OCI-LY1 (cell line): ENCODE measurements around the gene ARHGEF6.

Source experiments
- H2AFZ ChIP-seq: fragments of 200-600 bp; sonication (generic), shearing (Covaris generic); 2 replicates; pipeline ENCODE4 v1.6.0; 2014; ENCODE audit warnings: antibody characterized with exemption, mild to moderate bottlenecking, low read length
- H3F3A ChIP-seq: fragments of 200-600 bp; sonication (generic), shearing (Covaris generic); 2 replicates; pipeline ENCODE4 v1.6.0; 2014; ENCODE audit warnings: mild to moderate bottlenecking, antibody characterized with exemption, low read length, moderate library complexity; ENCODE audit not compliant: insufficient read depth
- H3K27ac ChIP-seq: fragments of 200-600 bp; sonication (generic); 2 replicates; pipeline ENCODE4 v1.5.1; 2014; ENCODE audit warnings: low read length, mixed run types, mild to moderate bottlenecking, low read depth; ENCODE audit not compliant: poor library complexity, severe bottlenecking
- H3K27me3 ChIP-seq: fragments of 200-600 bp; sonication (generic); 2 replicates; pipeline ENCODE4 v1.6.0; 2014; ENCODE audit warnings: antibody characterized with exemption, mild to moderate bottlenecking, low read length, moderate library complexity; ENCODE audit not compliant: insufficient read depth
- H3K36me3 ChIP-seq: fragments of 200-600 bp; sonication (generic); 2 replicates; pipeline ENCODE4 v1.6.1; 2014; ENCODE audit warnings: mild to moderate bottlenecking, antibody characterized with exemption, low read length, moderate library complexity, mixed read lengths; ENCODE audit not compliant: insufficient read depth
- H3K4me1 ChIP-seq: fragments of 200-600 bp; sonication (generic); 2 replicates; pipeline ENCODE4 v1.5.1; 2014; ENCODE audit warnings: mild to moderate bottlenecking, low read length, moderate library complexity; ENCODE audit not compliant: insufficient read depth, severe bottlenecking
- H3K4me2 ChIP-seq: fragments of 200-600 bp; sonication (generic), shearing (Covaris generic); 2 replicates; pipeline ENCODE4 v1.6.1; 2014; ENCODE audit warnings: low read length
- H3K4me3 ChIP-seq: fragments of 200-600 bp; sonication (generic); 2 replicates; pipeline ENCODE4 v1.5.1; 2014; ENCODE audit warnings: low read length, low read depth, mild to moderate bottlenecking, mixed read lengths; ENCODE audit not compliant: poor library complexity, severe bottlenecking
- H3K79me2 ChIP-seq: fragments of 200-600 bp; shearing (Covaris generic); 2 replicates; pipeline ENCODE4 v1.6.1; 2016; ENCODE audit warnings: mixed run types, low read length, mixed read lengths; ENCODE audit not compliant: insufficient read depth
- H3K9ac ChIP-seq: fragments of 200-600 bp; sonication (generic), shearing (Covaris generic); 2 replicates; pipeline ENCODE4 v1.6.1; 2014; ENCODE audit warnings: mild to moderate bottlenecking, low read length, mixed read lengths
- H3K9me2 ChIP-seq: fragments of 200-600 bp; sonication (generic), shearing (Covaris generic); 2 replicates; pipeline ENCODE4 v1.6.1; 2014; ENCODE audit warnings: low read depth, mild to moderate bottlenecking, low read length, mixed read lengths
- H3K9me3 ChIP-seq: fragments of 200-600 bp; shearing (Covaris generic); 2 replicates; pipeline ENCODE4 v1.6.1; 2014; ENCODE audit warnings: low read length, mixed read lengths
- H4K20me1 ChIP-seq: fragments of 200-600 bp; sonication (generic), shearing (Covaris generic); 2 replicates; pipeline ENCODE4 v1.6.0; 2016; ENCODE audit warnings: mild to moderate bottlenecking, low read length; ENCODE audit not compliant: insufficient read depth
- CTCF ChIP-seq: fragments of 200-600 bp; sonication (generic), shearing (Covaris generic); IDR thresholded peaks from 2 replicates; pipeline ENCODE4 v1.5.1; 2017; ENCODE audit warnings: mild to moderate bottlenecking, antibody characterized with exemption, low read length, moderate library complexity, mixed read lengths
- EZH2 ChIP-seq: fragments of 200-600 bp; sonication (generic), shearing (Covaris generic); IDR thresholded peaks from 2 replicates; pipeline ENCODE4 v1.8.0; 2017; ENCODE audit warnings: borderline replicate concordance, mixed run types, mild to moderate bottlenecking, antibody characterized with exemption, low read length, moderate library complexity, mixed read lengths

The ARHGEF6 gene

GRCh38 chrX:136810493-136810892, 29.8 kb upstream of the ARHGEF6 start:
- H3K4me2 ChIP-seq: no peak overlapping the region
- TF ChIP-seq CTCF: no peak
- no peak for TF ChIP-seq EZH2
- no peaks in the 10 kb centered on the region for H4K20me1 ChIP-seq
- no peak overlapping the region for H3K27ac ChIP-seq
- no peaks in the 10 kb centered on the region for H3K9me3 ChIP-seq
- no peak overlapping the region for H3K4me3 ChIP-seq
- H3K36me3 ChIP-seq: no peaks in the 10 kb centered on the region
- H3K9ac ChIP-seq: no peak overlapping the region
- no peaks in the 10 kb centered on the region for H3K4me1 ChIP-seq
- no peaks in the 10 kb centered on the region for H3K27me3 ChIP-seq
- no peaks in the 10 kb centered on the region for H3F3A ChIP-seq
- H3K79me2 ChIP-seq: no peaks in the 10 kb centered on the region
- no peaks in the 10 kb centered on the region for H3K9me2 ChIP-seq
- H2AFZ ChIP-seq: no peak overlapping the region

GRCh38 chrX:136806891-136807410, 26.2 kb upstream of the ARHGEF6 start:
- no peak overlapping the region for H3K9ac ChIP-seq
- H3K36me3 ChIP-seq: no peaks in the 10 kb centered on the region; the same call in 1 of the 2 replicates
- H3K4me1 ChIP-seq: no peaks in the 10 kb centered on the region
- no peak overlapping the region for H3K4me2 ChIP-seq
- H2AFZ ChIP-seq: no peak overlapping the region
- H3K4me3 ChIP-seq: no peak overlapping the region
- H3K9me3 ChIP-seq: no peaks in the 10 kb centered on the region
- H3K27ac ChIP-seq: no peak overlapping the region
- no peaks in the 10 kb centered on the region for H3K27me3 ChIP-seq
- no peaks in the 10 kb centered on the region for H3K79me2 ChIP-seq
- no peaks in the 10 kb centered on the region for H3K9me2 ChIP-seq
- no peaks in the 10 kb centered on the region for H4K20me1 ChIP-seq
- no peaks in the 10 kb centered on the region for H3F3A ChIP-seq
- TF ChIP-seq CTCF (no peak), EZH2 (no peak)

- H3K4me1 ChIP-seq: no peaks in the 10 kb centered on the region
- TF ChIP-seq EZH2 (no peak), CTCF (no peak)
- H3K27ac ChIP-seq: no peak overlapping the region
- no peaks in the 10 kb centered on the region for H3K79me2 ChIP-seq
- no peaks in the 10 kb centered on the region for H3K9me2 ChIP-seq
- H3F3A ChIP-seq: no peaks in the 10 kb centered on the region
- H3K36me3 ChIP-seq: no peaks in the 10 kb centered on the region; the same call in 1 of the 2 replicates
- no peaks in the 10 kb centered on the region for H3K27me3 ChIP-seq
- no peak overlapping the region for H3K9ac ChIP-seq
- no peak overlapping the region for H3K4me3 ChIP-seq
- H4K20me1 ChIP-seq: no peaks in the 10 kb centered on the region
- no peak overlapping the region for H2AFZ ChIP-seq
- no peak overlapping the region for H3K4me2 ChIP-seq
- no peaks in the 10 kb centered on the region for H3K9me3 ChIP-seq
Observed at GRCh38 chrX:136802515-136802914, 21.8 kb upstream of the ARHGEF6 start.
